Neural cell (in vitro differentiated cells): ENCODE measurements around the gene BANP.

Experiments
- CTCF ChIP-seq: fragments of 450-650 bp; IDR thresholded peaks from 2 replicates; pipeline ENCODE4 v1.5.1; 2014; ENCODE audit warnings: antibody characterized with exemption, mild to moderate bottlenecking, moderate library complexity; ENCODE audit not compliant: poor library complexity, severe bottlenecking
- POLR2AphosphoS5 ChIP-seq: IDR thresholded peaks from 2 replicates; pipeline ENCODE4 v1.6.1; 2012

- no peak for TF ChIP-seq POLR2AphosphoS5
- no peak for TF ChIP-seq CTCF
These were observed 12.2 kb downstream of the BANP start for GRCh38 chr16:87963400-87963799.
